Upper lobe of left lung (tissue), 6 donors: ENCODE results near the gene OXSR1. TPM values are rescaled to one million over a fixed set of nuclear protein-coding genes. Genes with fewer than 3 reads are reported as not detected.
A peak's percentile ranks its signal among the peaks of the same experiment; 100 is the strongest.
"Not testable (repeated sequence)": the region's sequence is repeated elsewhere in the genome, so short reads cannot be mapped to it uniquely, and the experiment has no call there.

Source experiments
- ATAC-seq, 2 donors: fragments of 200-7000 bp; cut with Tn5 transposase; one replicate each; pipeline ENCODE4 v1.9.1; 2022; ENCODE audit warnings: mild to moderate bottlenecking in 2 of 2, moderate library complexity in 2 of 2; ENCODE audit not compliant: low FRiP score in 2 of 2
- DNase-seq, 2 donors: peaks; one replicate each; pipeline ENCODE4 v3.0.0-alpha.2; 2019 to 2020
- H3K27ac ChIP-seq, 4 donors: fragments of 200-600 bp; sonication (generic); one replicate each; pipeline ENCODE4 v1.5.1; 2016 to 2019
- H3K27me3 ChIP-seq, 4 donors: fragments of 200-600 bp; sonication (generic); one replicate each; pipeline ENCODE4 v1.5.1; 2017 to 2019
- H3K36me3 ChIP-seq, 4 donors: fragments of 200-600 bp; sonication (generic); one replicate each; pipeline ENCODE4 v1.5.1; 2016 to 2019
- H3K4me1 ChIP-seq, 4 donors: fragments of 200-600 bp; sonication (generic); one replicate each; pipeline ENCODE4 v1.5.1; 2018 to 2019
- H3K4me3 ChIP-seq, 4 donors: fragments of 200-600 bp; sonication (generic); one replicate each; pipeline ENCODE4 v1.5.1; 2017 to 2019; ENCODE audit warnings: mild to moderate bottlenecking in 2 of 4, moderate library complexity in 1 of 4
- H3K9me3 ChIP-seq, 4 donors: fragments of 200-600 bp; sonication (generic); one replicate each; pipeline ENCODE4 v1.5.1; 2018 to 2019
- CTCF ChIP-seq, 6 experiments: fragments of 450-650 bp in 4 of 6; fragments of 200-600 bp in 2 of 6; sonication (generic) in 2 of 6; IDR thresholded peaks; one replicate each; pipeline ENCODE4 v1.5.1; 2016 to 2019; ENCODE audit warnings: antibody characterized with exemption in 6 of 6
- EP300 ChIP-seq, 4 donors: sonication (generic); formaldehyde crosslinking; IDR thresholded peaks; one replicate each; pipeline ENCODE4 v1.5.1; 2017; ENCODE audit warnings: antibody characterized with exemption in 4 of 4, control low read depth in 2 of 4
- POLR2A ChIP-seq, 4 donors: fragments of 450-650 bp; IDR thresholded peaks; one replicate each; pipeline ENCODE4 v1.5.1; 2016 to 2017; ENCODE audit warnings: antibody characterized with exemption in 4 of 4, mild to moderate bottlenecking in 2 of 4
- POLR2AphosphoS5 ChIP-seq, 2 donors: sonication (generic); formaldehyde crosslinking; IDR thresholded peaks; one replicate each; pipeline ENCODE4 v1.5.1; 2017; ENCODE audit warnings: antibody characterized with exemption in 2 of 2
- WGBS, 2 donors: methylation state at CpG; one replicate each; pipeline ENCODE4 v1.1.5; 2017 to 2018; 5-methylcytosine and 5-hydroxymethylcytosine counted together
- total RNA-seq, 6 donors: library from RNA; depleted of rRNA in 4 of 6; stranded (reverse); fragments of >200 nt in 4 of 6; gene quantifications; one replicate each; pipeline versions ENCODE4 v1.1.0 to v1.2.1, GENCODE V29; 2016 to 2021
- donor health status: DM: no; HTN: no; CAD: no; lungs with moderate emphysema.
- donor health status: DM: no; HTN: yes; CAD: no; lungs with severe emphysema.

OXSR1 gene
- total RNA-seq, 6 donors from 2014 or later, result 26.6 to 43.7 (median 31.6) TPM

GRCh38 chr3:38154033-38154494 is 11.3 kb upstream of the OXSR1 start:
- Histone ChIP-seq H3K27ac (peak overlapping the region; percentile 19 to 61 (median 38)), H3K9me3 (no peaks in the 10 kb centered on the region), H3K4me1 (peaks cover 0 to 13% (median 11%) of the 10 kb centered on the region in 4 donors), H3K36me3 (no peaks in the 10 kb centered on the region), H3K4me3 (no peak overlapping the region), H3K27me3 (no peaks in the 10 kb centered on the region)
- DNase-seq (no peak), ATAC-seq (peak in 1 of 2 donors; percentile 76)
- peak; percentile 47 to 91 for TF ChIP-seq POLR2AphosphoS5 (IDR thresholded peaks at IDR 0.05)
- no peak for TF ChIP-seq POLR2A (IDR thresholded peaks at IDR 0.05)
- 67 to 76% methylated on average over 2 of the region's 2 CpGs for WGBS, 2 donors

- no peak for TF ChIP-seq POLR2A (IDR thresholded peaks at IDR 0.05)
- TF ChIP-seq EP300 (IDR thresholded peaks at IDR 0.05), result no peak
- no peak for TF ChIP-seq CTCF (IDR thresholded peaks at IDR 0.05)
- TF ChIP-seq POLR2AphosphoS5 (IDR thresholded peaks at IDR 0.05), result no peak
- H3K27ac ChIP-seq, result peak overlapping the region in 3 of 4 donors; percentile 20 to 61 (median 50)
These were observed 10.6 kb upstream of the OXSR1 start for GRCh38 chr3:38154625-38155255.

DNA sequence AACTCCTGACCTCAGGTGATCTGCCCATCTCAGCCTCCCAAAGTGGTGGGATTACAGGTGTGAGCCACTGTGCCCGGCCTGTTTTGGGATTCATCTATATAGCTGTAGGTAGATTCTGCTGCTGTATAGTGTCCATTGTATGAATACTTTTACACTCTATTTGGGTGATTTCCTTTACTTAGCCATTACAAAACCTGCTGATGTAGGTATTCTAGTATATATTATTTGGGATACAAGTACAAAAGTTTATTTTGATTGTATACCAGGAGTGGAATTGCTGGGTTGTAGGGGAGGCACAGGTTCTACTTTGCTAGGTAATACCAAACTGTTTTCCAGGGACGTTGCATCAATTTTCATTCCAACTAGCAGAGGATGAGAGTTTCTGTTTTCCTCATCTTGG is 9.5 kb upstream of the OXSR1 start:
- no peak overlapping the region for H3K4me3 ChIP-seq
- ATAC-seq (no peak), DNase-seq (no peak)
- TF ChIP-seq POLR2AphosphoS5 (IDR thresholded peaks at IDR 0.05) (no peak), POLR2A (IDR thresholded peaks at IDR 0.05) (no peak)
- peaks cover 0 to 11% (median 9%) of the 10 kb centered on the region in 4 donors for H3K4me1 ChIP-seq
- 92 to 95% methylated on average over 2 of the region's 2 CpGs for WGBS, 2 donors
- H3K36me3 ChIP-seq, result no peaks in the 10 kb centered on the region
- H3K27ac ChIP-seq, result no peak overlapping the region
- H3K27me3 ChIP-seq, result no peaks in the 10 kb centered on the region
- H3K9me3 ChIP-seq, result no peaks in the 10 kb centered on the region

More at GRCh38 chr3:38154625-38155255, 10.6 kb upstream of the OXSR1 start:
- Histone ChIP-seq H3K27me3 (no peaks in the 10 kb centered on the region), H3K36me3 (no peaks in the 10 kb centered on the region), H3K4me3 (no peak overlapping the region), H3K9me3 (no peaks in the 10 kb centered on the region), H3K4me1 (peaks cover 0 to 11% (median 9%) of the 10 kb centered on the region in 4 donors)
- 51 to 73% methylated on average over 2 of the region's 2 CpGs for WGBS, 2 donors
- DNase-seq, result no peak
- ATAC-seq, result peak in 1 of 2 donors; percentile 47

DNA sequence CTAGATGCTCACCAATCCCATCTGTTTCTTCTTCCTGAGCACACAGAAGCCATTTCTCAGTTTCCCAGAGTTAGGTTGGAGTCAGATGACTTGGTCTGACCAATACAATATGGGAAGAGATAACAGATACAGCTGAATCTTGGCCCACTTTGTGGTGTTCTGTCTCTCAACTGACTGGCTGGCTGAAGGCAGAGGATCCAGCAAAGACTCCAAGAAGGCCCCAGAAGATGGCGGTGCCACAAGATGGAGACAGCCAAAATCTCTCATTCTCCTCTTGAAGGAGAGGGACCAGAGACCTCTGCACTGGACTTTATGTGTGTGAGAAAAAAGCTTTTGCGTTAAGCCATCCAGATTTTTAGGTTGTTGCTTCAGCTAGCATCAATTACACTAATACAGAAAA is 8.2 kb upstream of the OXSR1 start:
- no peaks in the 10 kb centered on the region for H3K36me3 ChIP-seq
- no peak for ATAC-seq
- H3K27ac ChIP-seq, result no peak overlapping the region
- TF ChIP-seq POLR2AphosphoS5 (IDR thresholded peaks at IDR 0.05), result no peak
- no peak for TF ChIP-seq POLR2A (IDR thresholded peaks at IDR 0.05)
- no peaks in the 10 kb centered on the region for H3K9me3 ChIP-seq
- H3K4me3 ChIP-seq, result no peak overlapping the region
- no peak for DNase-seq
- peaks cover 0 to 11% (median 9%) of the 10 kb centered on the region in 4 donors for H3K4me1 ChIP-seq
- H3K27me3 ChIP-seq, result no peaks in the 10 kb centered on the region
- WGBS, 2 donors, result 92 to 100% methylated on average over 2 of the region's 2 CpGs

- TF ChIP-seq POLR2A (IDR thresholded peaks at IDR 0.05), result no peak
- TF ChIP-seq EP300 (IDR thresholded peaks at IDR 0.05), result no peak
- TF ChIP-seq CTCF (IDR thresholded peaks at IDR 0.05), result no peak
- no peak for TF ChIP-seq POLR2AphosphoS5 (IDR thresholded peaks at IDR 0.05)
- no peak for ATAC-seq
- WGBS, 2 donors, result 83 to 88% methylated on average over 3 of the region's 3 CpGs
- no peaks in the 10 kb centered on the region for H3K36me3 ChIP-seq
- peaks cover 0 to 11% (median 8%) of the 10 kb centered on the region in 4 donors for H3K4me1 ChIP-seq
- no peak overlapping the region for H3K27ac ChIP-seq
- no peak overlapping the region for H3K4me3 ChIP-seq
- DNase-seq, result no peak
- H3K9me3 ChIP-seq, result no peaks in the 10 kb centered on the region
- H3K27me3 ChIP-seq, result no peaks in the 10 kb centered on the region
These were observed 7.7 kb upstream of the OXSR1 start for GRCh38 chr3:38157595-38157994.

GRCh38 chr3:38158472-38158871 is 6.9 kb upstream of the OXSR1 start:
- Histone ChIP-seq H3K9me3 (no peaks in the 10 kb centered on the region), H3K4me3 (no peak overlapping the region), H3K36me3 (no peaks in the 10 kb centered on the region), H3K4me1 (peaks cover 0 to 11% (median 6%) of the 10 kb centered on the region in 4 donors), H3K27me3 (no peaks in the 10 kb centered on the region), H3K27ac (no peak overlapping the region)
- no peak for ATAC-seq
- TF ChIP-seq POLR2AphosphoS5 (IDR thresholded peaks at IDR 0.05), result no peak
- no peak for TF ChIP-seq CTCF (IDR thresholded peaks at IDR 0.05)
- TF ChIP-seq POLR2A (IDR thresholded peaks at IDR 0.05), result no peak
- no peak for TF ChIP-seq EP300 (IDR thresholded peaks at IDR 0.05)
- no peak for DNase-seq
- WGBS, 2 donors, result 78 to 88% methylated on average over 5 of the region's 5 CpGs

GRCh38 chr3:38160704-38161103 is 4.6 kb upstream of the OXSR1 start:
- H3K4me1 ChIP-seq, H3K36me3 ChIP-seq, DNase-seq, H3K27ac ChIP-seq, H3K27me3 ChIP-seq, H3K9me3 ChIP-seq, ATAC-seq, H3K4me3 ChIP-seq: not testable (repeated sequence)
- WGBS, 2 donors, result 93 to 94% methylated on average over 11 of the region's 11 CpGs
